GM19043 (cell line): Measurements from ENCODE around the gene CHMP2B.
"Not testable (repeated sequence)": the region's sequence is repeated elsewhere in the genome, so short reads cannot be mapped to it uniquely, and the experiment has no call there.

Experiments used
- ATAC-seq: cut with Tn5 transposase; IDR thresholded peaks from one replicate; pipeline ENCODE4 v1.9.1; 2021; ENCODE audit warnings: low read depth; ENCODE audit not compliant: unreplicated experiment

The CHMP2B gene

DNA sequence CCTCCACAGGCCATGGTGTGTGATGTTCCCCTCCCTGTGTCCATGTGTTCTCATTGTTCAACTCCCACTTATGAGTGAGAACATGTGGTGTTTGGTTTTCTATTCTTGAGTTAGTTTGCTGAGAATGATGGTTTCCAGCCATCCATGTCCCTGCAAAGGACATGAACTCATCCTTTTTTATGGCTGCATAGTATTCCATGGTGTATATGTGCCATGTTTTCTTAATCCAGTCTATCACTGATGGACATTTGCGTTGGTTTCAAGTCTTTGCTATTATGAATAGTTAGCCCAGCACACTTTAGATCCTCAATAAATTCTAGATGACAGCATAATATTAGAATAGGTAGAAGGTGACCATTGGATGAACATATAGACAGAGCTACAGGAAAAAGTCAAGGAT is 77.9 kb downstream of the CHMP2B start:
- ATAC-seq: not testable (repeated sequence)
